8988T (cell line): ENCODE data around the gene ABLIM2.
A peak's percentile ranks its signal among the peaks of the same experiment; 100 is the strongest.

Source experiments
- DNase-seq: peaks from one replicate; pipeline ENCODE4 v3.0.0; 2011

Gene ABLIM2

DNA sequence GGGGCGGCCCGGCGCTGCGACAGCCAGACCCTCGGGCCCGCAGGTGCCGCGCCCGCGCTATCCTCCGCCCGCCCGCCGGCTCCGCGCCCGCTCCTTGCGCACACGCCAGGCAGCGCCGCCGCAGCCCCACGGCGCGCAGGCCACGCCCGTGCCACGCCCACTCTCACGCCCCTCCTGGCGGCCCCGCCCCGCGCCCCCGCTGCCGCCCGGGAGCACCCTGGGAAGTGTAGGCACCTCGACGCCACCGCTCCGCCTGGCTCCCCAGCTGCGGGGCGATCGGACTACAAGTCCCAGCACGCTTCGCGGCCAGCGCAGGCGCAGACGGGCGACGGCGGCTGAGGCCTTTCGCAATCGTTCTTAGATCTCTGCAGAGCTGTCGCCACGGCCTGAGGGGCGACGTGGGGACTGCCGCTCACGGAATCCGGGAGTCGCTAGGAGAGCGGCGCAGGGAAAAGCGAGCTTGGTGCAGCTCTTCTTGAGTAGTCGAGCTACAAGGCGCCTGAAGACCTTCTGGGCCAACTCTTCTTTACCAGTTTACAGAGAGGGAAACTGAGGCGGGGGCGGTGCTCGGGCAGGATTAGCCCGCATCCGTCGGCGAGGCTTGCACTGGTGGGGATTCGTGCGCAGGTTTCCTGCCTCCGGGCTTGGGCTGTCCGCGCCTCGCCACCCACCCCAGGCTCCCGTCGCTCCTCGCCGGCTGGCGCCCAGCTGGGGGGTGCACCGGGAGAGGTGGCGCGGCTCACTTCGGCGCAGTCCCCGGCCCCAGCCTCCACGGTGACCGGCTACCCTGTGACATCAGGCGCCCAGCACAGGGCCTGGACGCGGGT, at the start of gene ABLIM2:
ABLIM2 (minus strand) TSS at position 104 of the 827 bp plus-strand sequence. CDS start 124 bp downstream, outside the sequence.
- peak; percentile 91 for DNase-seq

- no peak for DNase-seq
Measured at GRCh38 chr4:8207314-8207713, 48.7 kb upstream of the ABLIM2 start.

GRCh38 chr4:8205749-8206611, 47.4 kb upstream of the ABLIM2 start:
- no peak for DNase-seq

DNA sequence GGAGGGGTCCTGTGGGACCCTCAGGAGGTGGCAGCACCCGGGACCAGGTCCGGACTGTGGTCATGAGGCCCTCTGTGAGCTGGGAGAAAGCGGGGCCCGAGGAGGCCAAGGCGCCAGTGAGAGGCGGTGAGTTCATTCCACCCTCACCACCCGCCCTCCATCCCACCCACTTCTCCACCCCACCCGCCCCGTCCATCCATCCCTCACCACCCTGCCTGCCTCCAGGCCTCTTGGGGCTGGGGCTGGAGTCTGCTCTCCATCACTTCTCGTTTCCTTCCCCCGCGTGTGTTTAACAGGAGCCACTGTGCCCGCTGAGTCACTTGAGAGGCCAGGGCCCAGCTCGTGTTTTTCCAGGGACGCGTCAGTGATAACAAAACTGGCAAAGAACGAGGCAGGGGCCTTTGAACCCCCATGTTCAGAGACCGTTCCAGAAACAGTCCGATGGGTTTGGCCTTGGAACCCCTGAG, 46.7 kb upstream of the ABLIM2 start:
- DNase-seq, result no peak

DNA sequence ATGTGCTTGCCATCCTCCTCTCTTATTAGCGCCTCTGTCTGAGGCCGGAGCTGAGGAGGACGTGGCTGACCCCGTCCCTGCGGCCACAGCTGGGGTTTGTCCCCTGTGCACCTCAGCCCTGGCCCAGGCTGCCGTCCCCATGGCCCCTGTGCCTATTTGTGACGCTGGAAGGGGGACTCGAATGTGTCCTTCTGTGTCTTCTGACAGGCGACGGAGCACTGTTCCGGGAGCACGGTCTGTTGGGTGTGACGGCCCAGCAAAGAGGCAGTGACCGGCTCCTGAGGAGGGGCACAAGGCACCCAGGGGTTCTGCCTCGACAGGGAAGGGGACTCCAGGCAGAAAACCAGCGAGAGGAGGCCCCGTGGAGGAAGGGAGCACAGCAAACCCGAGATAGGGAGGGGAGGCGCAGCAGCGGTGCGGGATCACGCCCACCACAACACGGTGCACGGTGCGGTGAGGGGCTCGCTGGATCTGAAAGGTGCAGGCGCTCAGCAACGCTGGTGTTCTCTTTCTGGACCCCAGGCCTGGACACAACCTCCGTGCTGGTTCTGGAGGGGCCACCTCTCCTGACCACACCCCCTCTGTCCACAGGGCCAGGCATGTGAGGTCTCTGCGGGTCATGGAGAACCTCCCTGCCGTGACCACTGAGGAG, 46.1 kb upstream of the ABLIM2 start:
- no peak for DNase-seq

GRCh38 chr4:8203817-8204216, 45.2 kb upstream of the ABLIM2 start:
- DNase-seq, result no peak

DNA sequence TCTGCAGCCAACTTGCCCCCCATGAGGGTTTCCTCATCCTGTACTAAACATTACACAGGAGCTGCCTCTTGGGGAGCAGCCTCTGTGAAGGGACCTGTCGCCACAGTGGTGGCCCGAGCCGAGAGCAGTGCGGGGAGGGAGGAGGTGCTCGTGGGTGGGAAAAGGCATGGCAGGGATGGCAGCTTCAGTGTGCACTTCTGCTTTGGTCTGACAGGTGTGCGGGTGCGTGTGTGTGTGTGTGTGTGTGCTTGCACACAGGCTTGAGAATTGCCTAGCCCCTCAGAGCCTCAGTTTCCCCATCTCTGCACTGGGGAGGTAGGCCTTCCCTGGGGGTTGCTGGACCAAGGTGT, 44.4 kb upstream of the ABLIM2 start:
- no peak for DNase-seq

- DNase-seq, result no peak
Measured at GRCh38 chr4:8202108-8203051, 43.8 kb upstream of the ABLIM2 start.

GRCh38 chr4:8201321-8201781, 42.7 kb upstream of the ABLIM2 start:
- no peak for DNase-seq

GRCh38 chr4:8200302-8200975, 41.8 kb upstream of the ABLIM2 start:
- DNase-seq, result no peak

- DNase-seq, result no peak
Measured at GRCh38 chr4:8199594-8200301, 41.1 kb upstream of the ABLIM2 start.

DNA sequence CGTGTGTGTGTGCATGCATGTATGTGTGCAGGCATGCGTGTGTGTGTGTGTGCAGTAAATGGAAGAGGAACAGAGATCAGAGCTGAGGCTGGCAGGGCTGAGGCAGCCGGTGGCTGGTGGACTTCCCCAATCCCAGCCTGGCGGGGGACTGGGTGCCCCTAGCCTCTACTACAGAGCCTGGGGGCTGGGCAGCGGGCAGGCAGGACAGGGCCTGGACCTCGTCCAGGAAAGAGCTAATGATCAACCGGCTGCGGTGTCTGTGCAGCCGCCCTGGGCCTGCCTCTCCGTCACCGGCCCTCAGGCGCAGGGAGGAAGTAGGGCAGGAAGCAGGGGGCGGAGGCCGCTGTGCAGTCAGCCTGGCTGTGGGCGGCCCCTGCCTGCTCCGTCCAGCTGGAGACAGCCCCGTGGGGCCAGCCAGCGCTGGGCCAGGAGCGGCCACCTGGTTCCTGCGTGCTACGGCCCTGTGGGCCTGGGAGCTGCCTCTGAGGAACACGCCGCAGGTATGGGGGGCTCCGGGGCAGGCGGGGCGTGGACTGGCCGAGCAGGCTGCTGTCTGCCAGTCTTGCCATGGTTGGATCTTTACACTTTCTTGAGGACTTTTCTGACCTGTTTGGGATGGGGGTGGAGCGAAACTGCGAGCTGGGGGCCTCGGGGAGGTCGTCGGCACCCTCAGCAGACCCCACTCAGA, 40.4 kb upstream of the ABLIM2 start, which contains the start of gene SH3TC1:
SH3TC1 (plus strand) TSS at position 385 of the 688 bp plus-strand sequence. CDS start 5,905 bp downstream, outside the sequence.
- DNase-seq, result peak; percentile 98

DNA sequence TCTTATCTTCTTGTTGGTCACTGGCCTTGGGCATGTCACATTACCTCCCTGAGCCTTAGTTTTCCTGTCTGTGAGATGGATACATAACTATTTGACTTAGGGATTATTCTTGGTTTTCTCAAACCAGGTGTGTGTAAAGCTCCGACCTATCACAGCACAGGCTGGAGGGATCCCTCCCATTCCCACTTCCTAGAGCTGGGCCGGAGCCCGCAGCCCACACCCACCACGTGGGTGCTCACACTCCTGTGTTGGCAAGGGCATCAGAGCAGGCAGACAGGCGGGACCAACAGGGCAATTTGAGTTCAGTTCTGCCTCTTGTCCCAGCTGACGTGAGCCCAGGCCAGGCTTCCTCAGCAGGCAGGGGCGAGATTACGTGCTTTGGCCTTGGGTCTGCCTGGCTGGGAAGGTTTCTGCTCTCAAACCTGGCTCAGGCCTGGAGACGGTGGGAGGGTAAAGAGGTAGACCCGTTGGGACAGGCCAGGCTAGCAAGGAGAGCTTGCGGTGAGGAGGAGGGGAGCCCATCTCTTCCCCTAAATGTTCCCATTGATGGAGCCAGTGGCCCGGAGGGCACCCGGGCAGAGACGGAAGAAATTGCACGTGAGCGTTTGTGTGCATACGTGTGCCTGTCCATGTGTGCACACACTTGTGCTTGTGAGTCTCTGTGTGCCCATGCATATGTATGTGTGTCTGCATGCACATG, 39.7 kb upstream of the ABLIM2 start:
- no peak for DNase-seq

GRCh38 chr4:8197521-8197920, 38.9 kb upstream of the ABLIM2 start:
- DNase-seq, result no peak

DNA sequence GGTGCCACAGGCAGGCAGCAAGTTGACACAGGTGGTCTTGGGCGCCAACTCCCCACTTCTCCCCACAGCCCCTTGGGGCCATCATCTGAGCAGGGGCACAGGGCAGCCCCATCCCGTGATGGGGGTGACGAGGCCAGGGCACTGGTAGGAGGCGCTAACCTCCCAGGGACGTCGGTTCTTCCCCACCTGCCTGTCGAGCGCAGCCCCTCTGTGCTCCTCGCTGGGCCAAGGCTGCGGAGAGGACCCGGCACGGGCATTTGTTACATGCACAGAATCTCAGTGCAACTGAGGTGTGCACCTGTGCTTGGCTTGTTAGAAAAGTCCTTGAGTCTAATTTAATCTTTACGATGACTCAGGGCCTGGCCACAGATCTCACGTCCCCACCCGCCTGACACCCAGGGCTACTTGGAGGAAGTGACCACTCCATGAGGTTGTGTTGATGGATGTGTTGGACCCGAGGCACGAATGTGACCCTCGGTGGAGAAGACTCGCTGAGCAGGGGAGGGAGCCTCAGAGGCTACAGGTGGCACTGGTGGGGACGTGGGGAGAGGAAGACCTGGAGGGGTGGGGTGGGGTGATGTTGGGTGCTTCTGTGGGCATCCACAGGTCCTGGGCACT, 37.3 kb upstream of the ABLIM2 start:
- DNase-seq, result no peak

DNA sequence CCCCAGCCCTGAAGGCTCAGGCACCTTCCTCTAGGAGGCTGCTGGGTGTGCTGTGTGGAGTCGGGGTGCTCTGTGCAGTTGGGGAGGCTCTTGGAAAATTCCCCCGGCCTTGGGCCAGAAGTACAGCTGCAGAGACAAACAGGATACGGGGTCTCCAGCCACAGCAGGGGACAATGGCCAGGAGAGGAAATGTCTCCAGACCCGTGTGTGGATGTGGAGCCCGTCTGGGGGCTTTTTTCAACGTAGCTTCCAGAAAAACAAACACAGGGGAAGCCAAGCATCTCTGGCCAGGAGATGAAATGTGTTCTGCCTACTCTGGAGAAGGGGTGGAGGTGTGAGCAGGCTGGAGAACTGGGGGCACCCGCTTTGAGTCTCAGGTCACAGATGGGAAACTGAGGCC, 36.8 kb upstream of the ABLIM2 start:
- no peak for DNase-seq

DNA sequence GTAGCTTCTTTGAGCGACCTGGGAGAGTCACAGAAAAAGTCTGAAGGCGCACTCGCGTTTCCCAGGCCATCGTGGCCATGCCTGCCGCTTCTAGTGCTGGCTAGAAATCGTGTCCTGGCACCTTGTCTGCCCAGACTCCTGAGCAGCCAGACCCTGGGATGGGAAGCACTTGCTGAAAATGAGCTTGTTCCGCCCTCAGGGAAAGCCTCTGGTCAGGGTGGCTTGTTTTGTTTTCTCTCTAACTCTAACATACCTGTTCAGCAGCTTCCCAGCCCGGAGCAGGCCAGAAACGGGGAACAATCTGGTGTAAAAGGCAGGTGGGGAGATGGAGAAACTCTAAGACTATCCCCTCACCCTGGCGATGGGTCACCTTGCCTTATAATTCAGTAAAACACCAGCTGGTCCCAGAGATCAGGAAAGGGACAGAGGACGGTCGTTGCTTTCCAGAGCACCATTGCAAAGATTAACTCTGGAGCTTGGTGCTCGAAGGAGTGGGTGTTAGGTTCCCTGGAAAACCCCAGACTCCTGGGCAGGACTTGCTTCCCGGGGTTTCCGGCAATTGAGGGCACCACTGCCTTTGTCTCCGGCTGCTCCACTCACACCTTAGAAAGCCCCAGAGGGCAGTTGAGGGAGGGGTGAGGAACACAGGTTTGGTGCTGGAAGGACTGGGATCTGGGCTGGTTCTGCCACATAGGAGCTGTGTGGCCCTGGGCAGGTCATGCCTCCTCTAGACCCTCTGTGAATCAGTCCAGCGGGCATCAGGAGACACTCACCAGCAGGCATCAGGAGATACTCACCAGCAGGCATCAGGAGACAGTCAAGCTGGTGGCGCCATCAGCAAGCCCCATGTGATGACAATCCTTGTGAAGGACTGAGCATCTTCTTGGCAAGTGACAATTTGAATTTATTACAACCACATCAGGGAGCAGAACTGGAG, 36.0 kb upstream of the ABLIM2 start:
- DNase-seq, result no peak
